VCaP (cell line): ENCODE results near the gene NLRP9.
A peak's percentile ranks its signal among the peaks of the same experiment; 100 is the strongest.

Experiments
- H3K27ac ChIP-seq: fragments of 450-650 bp; 2 replicates; pipeline ENCODE4 v1.5.1; 2017
- CTCF ChIP-seq: fragments of 450-650 bp; conservative IDR thresholded peaks from 2 replicates; pipeline ENCODE4 v1.5.1; 2017; ENCODE audit warnings: mild to moderate bottlenecking, moderate library complexity

Gene NLRP9

GRCh38 chr19:55683449-55684261 lies 54.5 kb downstream of the NLRP9 start:
- no peak for TF ChIP-seq CTCF
- H3K27ac ChIP-seq, result peak overlapping the region; percentile 92

GRCh38 chr19:55681131-55682092 lies 56.8 kb downstream of the NLRP9 start:
- peak overlapping the region; percentile 92 for H3K27ac ChIP-seq
- TF ChIP-seq CTCF, result no peak

- peak overlapping the region; percentile 11; the same call in 1 of the 2 replicates for H3K27ac ChIP-seq
- no peak for TF ChIP-seq CTCF
Observed at GRCh38 chr19:55680339-55681130, 57.7 kb downstream of the NLRP9 start.

GRCh38 chr19:55679343-55680257 lies 58.6 kb downstream of the NLRP9 start:
- no peak for TF ChIP-seq CTCF
- H3K27ac ChIP-seq, result peak overlapping the region; percentile 11; the same call in 1 of the 2 replicates

- H3K27ac ChIP-seq, result peak overlapping the region; percentile 95
- no peak for TF ChIP-seq CTCF
Observed at GRCh38 chr19:55678121-55678671, 60.0 kb downstream of the NLRP9 start.

GRCh38 chr19:55677572-55678028 lies 60.6 kb downstream of the NLRP9 start:
- no peak for TF ChIP-seq CTCF
- peak overlapping the region; percentile 95 for H3K27ac ChIP-seq
